ENCODE results near the gene BRAP. TPM values are rescaled to one million over a fixed set of nuclear protein-coding genes. Genes with fewer than 3 reads are reported as not detected.
"Not testable (repeated sequence)": the region's sequence is repeated elsewhere in the genome, so short reads cannot be mapped to it uniquely, and the experiment has no call there.

BRAP gene
- total RNA-seq, 1 experiment from 2014 or later = 24.7 TPM

GRCh38 chr12:111720457-111720856 lies 34.7 kb upstream of the BRAP start:
- Histone ChIP-seq H3F3A (ENCODE audit: low read length, unreplicated experiment) (no peaks in the 10 kb centered on the region), H3K79me2 (ENCODE audit: low read length) (no peaks in the 10 kb centered on the region), H2AFZ (ENCODE audit: low read length) (no peak overlapping the region), H3K9me3 (ENCODE audit: low read length) (no peaks in the 10 kb centered on the region), H3K4me1 (ENCODE audit: insufficient read depth, low read length) (no peaks in the 10 kb centered on the region), H3K36me3 (ENCODE audit: low read depth, low read length) (peaks cover 14% of the 10 kb centered on the region; the same call in 1 of the 2 replicates), H3K9me2 (replicated peaks; ENCODE audit: low read length) (no peaks in the 10 kb centered on the region), H3K4me2 (ENCODE audit: low read length) (no peak overlapping the region), H3K9ac (ENCODE audit: low read length) (no peak overlapping the region), H3K27ac (ENCODE audit: low read length) (no peak overlapping the region), H3K4me3 (ENCODE audit: low read length) (no peak overlapping the region), H4K20me1 (ENCODE audit: low read length) (no peaks in the 10 kb centered on the region), H3K27me3 (ENCODE audit: low read length) (no peaks in the 10 kb centered on the region)
- TF ChIP-seq CTCF (conservative IDR thresholded peaks at IDR 0.05; ENCODE audit: low read depth, low read length) (no peak), EZH2phosphoT487 (IDR thresholded peaks at IDR 0.05; ENCODE audit: borderline replicate concordance, low read length) (no peak), EZH2 (IDR thresholded peaks at IDR 0.05; ENCODE audit: low read length, unreplicated experiment) (no peak)
- BruUV-seq (replicated peaks) = no TSS peak
- ChIA-PET CTCF (no interaction called here), POLR2A (ENCODE audit: unreplicated experiment) (no interaction called here)
- DNase-seq = no peak
- ATAC-seq = no peak
- intact Hi-C loops (cut with micrococcal nuclease) = no loop called here

- H3K27me3 ChIP-seq (ENCODE audit: low read length); H2AFZ ChIP-seq (ENCODE audit: low read length); H3F3A ChIP-seq (ENCODE audit: low read length, unreplicated experiment); CTCF ChIA-PET; intact Hi-C loops (cut with micrococcal nuclease); H3K9me2 ChIP-seq (replicated peaks; ENCODE audit: low read length); H3K4me1 ChIP-seq (ENCODE audit: insufficient read depth, low read length); H3K4me2 ChIP-seq (ENCODE audit: low read length); H4K20me1 ChIP-seq (ENCODE audit: low read length); DNase-seq; H3K4me3 ChIP-seq (ENCODE audit: low read length); BruUV-seq (replicated peaks); POLR2A ChIA-PET (ENCODE audit: unreplicated experiment); H3K9ac ChIP-seq (ENCODE audit: low read length); H3K9me3 ChIP-seq (ENCODE audit: low read length); H3K27ac ChIP-seq (ENCODE audit: low read length); H3K79me2 ChIP-seq (ENCODE audit: low read length); ATAC-seq: not testable (repeated sequence)
- peaks cover 14% of the 10 kb centered on the region; the same call in 1 of the 2 replicates for H3K36me3 ChIP-seq (ENCODE audit: low read depth, low read length)
These were observed 33.6 kb upstream of the BRAP start for GRCh38 chr12:111719316-111719715.

GRCh38 chr12:111715279-111715678 lies 29.5 kb upstream of the BRAP start:
- H3K36me3 ChIP-seq (ENCODE audit: low read depth, low read length) = peaks cover 26% of the 10 kb centered on the region
- H3K9me3 ChIP-seq (ENCODE audit: low read length) = no peaks in the 10 kb centered on the region
- POLR2A ChIA-PET (ENCODE audit: unreplicated experiment) = no interaction called here
- no peaks in the 10 kb centered on the region for H3K4me1 ChIP-seq (ENCODE audit: insufficient read depth, low read length)
- intact Hi-C loops (cut with micrococcal nuclease) = no loop called here
- no peaks in the 10 kb centered on the region for H3K9me2 ChIP-seq (replicated peaks; ENCODE audit: low read length)
- no TSS peak for BruUV-seq (replicated peaks)
- no peak for TF ChIP-seq CTCF (conservative IDR thresholded peaks at IDR 0.05; ENCODE audit: low read depth, low read length)
- no peak for TF ChIP-seq EZH2phosphoT487 (IDR thresholded peaks at IDR 0.05; ENCODE audit: borderline replicate concordance, low read length)
- no peak for TF ChIP-seq EZH2 (IDR thresholded peaks at IDR 0.05; ENCODE audit: low read length, unreplicated experiment)
- H3K27ac ChIP-seq (ENCODE audit: low read length) = no peak overlapping the region
- no peak overlapping the region for H2AFZ ChIP-seq (ENCODE audit: low read length)
- CTCF ChIA-PET = no interaction called here
- H4K20me1 ChIP-seq (ENCODE audit: low read length) = no peaks in the 10 kb centered on the region
- no peak overlapping the region for H3K9ac ChIP-seq (ENCODE audit: low read length)
- no peak for DNase-seq
- H3F3A ChIP-seq (ENCODE audit: low read length, unreplicated experiment) = no peaks in the 10 kb centered on the region
- H3K4me2 ChIP-seq (ENCODE audit: low read length) = no peak overlapping the region
- ATAC-seq = no peak
- H3K79me2 ChIP-seq (ENCODE audit: low read length) = no peaks in the 10 kb centered on the region
- H3K4me3 ChIP-seq (ENCODE audit: low read length) = no peak overlapping the region
- no peaks in the 10 kb centered on the region for H3K27me3 ChIP-seq (ENCODE audit: low read length)
